ENCODE data around the gene MOB3B. TPM values are rescaled to one million over a fixed set of nuclear protein-coding genes. Genes with fewer than 3 reads are reported as not detected.

Gene MOB3B
- total and polyA plus RNA-seq, 2 of the 13 experiments (the other 11 are each of a cell fraction or from before 2014, with no cell fraction given): 0.03 to 0.09 TPM

- no peak for ATAC-seq
- no peak overlapping the region for H3K9ac ChIP-seq (ENCODE audit: insufficient read depth, low read depth, low read length)
- no peak overlapping the region for H3K4me2 ChIP-seq (ENCODE audit: low read depth, low read length)
- H3K79me2 ChIP-seq (ENCODE audit: insufficient read depth, low read length): no peaks in the 10 kb centered on the region
- H3K36me3 ChIP-seq (replicated peaks in 1 of 2; ENCODE audit: control insufficient read depth in 1 of 2, insufficient read depth in 2 of 2, low read length in 2 of 2): no peaks in the 10 kb centered on the region
- H4K20me1 ChIP-seq (ENCODE audit: insufficient read depth, low read length): no peaks in the 10 kb centered on the region
- in situ Hi-C loops (cut with HindIII; ENCODE audit: extremely low pct_ligation_motif_present, low pct_unique_long_range_greater_than_20kb) (no loop called here), intact Hi-C loops (cut with micrococcal nuclease; ENCODE audit: unreplicated experiment) (no loop called here)
- DNase-seq (ENCODE audit: low spot score): no peak
- ChIA-PET CTCF (ENCODE audit: low intra/inter-chr PET ratio, low total read pairs) (no interaction called here), POLR2A (no interaction called here)
- H3K27me3 ChIP-seq (ENCODE audit: control insufficient read depth in 1 of 2, insufficient read depth in 2 of 2, low read length in 2 of 2): peaks cover 0 to 4% of the 10 kb centered on the region in 2 experiments; a peak in 2 of 5 replicates
- no TSS peak for BruUV-seq (replicated peaks)
- WGBS (ENCODE audit: low lambda C conversion rate): 32% methylated on average over 4 of the region's 5 CpGs
- H3K4me1 ChIP-seq (ENCODE audit: insufficient read depth, low read length): peaks cover 10% of the 10 kb centered on the region
- no peak for FAIRE-seq
- TF ChIP-seq ISX (CRISPR knock-in tag; conservative IDR thresholded peaks at IDR 0.05) (no peak), NR2F1 (CRISPR knock-in tag; IDR thresholded peaks at IDR 0.05) (no peak), SALL2 (CRISPR knock-in tag; IDR thresholded peaks at IDR 0.05) (no peak), SP140L (CRISPR knock-in tag; IDR thresholded peaks at IDR 0.05; ENCODE audit: borderline replicate concordance) (no peak), ZNF296 (CRISPR knock-in tag; conservative IDR thresholded peaks at IDR 0.05) (no peak), MED1 (CRISPR knock-in tag; IDR thresholded peaks at IDR 0.05) (no peak), CERS6 (CRISPR knock-in tag; IDR thresholded peaks at IDR 0.05) (no peak), ZNF788 (CRISPR knock-in tag; IDR thresholded peaks at IDR 0.05; ENCODE audit: borderline replicate concordance) (no peak), HIC2 (CRISPR knock-in tag; IDR thresholded peaks at IDR 0.05; ENCODE audit: low read depth) (no peak)
- H3K4me3 ChIP-seq (replicated peaks in 1 of 3; ENCODE audit: insufficient read depth in 1 of 3, low read depth in 2 of 3, low read length in 3 of 3): no peak overlapping the region
- no peak overlapping the region for H2AFZ ChIP-seq (ENCODE audit: low read length)
- no peak overlapping the region for H3K27ac ChIP-seq (ENCODE audit: extremely low read length, insufficient read depth, low read length)
- H3K9me3 ChIP-seq (ENCODE audit: low read length): no peaks in the 10 kb centered on the region
Observed at GRCh38 chr9:27384262-27385014, 145.2 kb downstream of the MOB3B start.

All from HepG2 (cell line).